HG03469 (cell line): ENCODE measurements around the gene MBD4.

Experiments
- ATAC-seq: cut with Tn5 transposase; IDR thresholded peaks from one replicate; pipeline ENCODE4 v1.9.1; 2021; ENCODE audit warnings: mild to moderate bottlenecking, moderate library complexity, moderate number of reproducible peaks; ENCODE audit not compliant: unreplicated experiment

The MBD4 gene

GRCh38 chr3:129463716-129464115, 24.0 kb upstream of the MBD4 start:
- ATAC-seq = no peak

GRCh38 chr3:129463094-129463493, 23.3 kb upstream of the MBD4 start:
- no peak for ATAC-seq

- ATAC-seq = no peak
Measured at GRCh38 chr3:129462361-129462968, 22.7 kb upstream of the MBD4 start.

GRCh38 chr3:129461461-129462146, 21.9 kb upstream of the MBD4 start:
- no peak for ATAC-seq

- no peak for ATAC-seq
Measured at GRCh38 chr3:129461022-129461421, 21.3 kb upstream of the MBD4 start.

- ATAC-seq = no peak
Measured at GRCh38 chr3:129460572-129460971, 20.8 kb upstream of the MBD4 start.

- ATAC-seq = no peak
Measured at GRCh38 chr3:129460155-129460554, 20.4 kb upstream of the MBD4 start.

GRCh38 chr3:129453732-129454131, 14.0 kb upstream of the MBD4 start:
- ATAC-seq = no peak

GRCh38 chr3:129449279-129450115, 9.7 kb upstream of the MBD4 start:
- ATAC-seq = no peak

GRCh38 chr3:129448186-129448895, 8.6 kb upstream of the MBD4 start:
- ATAC-seq = no peak

GRCh38 chr3:129446926-129447325, 7.2 kb upstream of the MBD4 start:
- no peak for ATAC-seq

GRCh38 chr3:129445471-129445870, 5.7 kb upstream of the MBD4 start:
- ATAC-seq = no peak

GRCh38 chr3:129442947-129443346, 3.2 kb upstream of the MBD4 start:
- no peak for ATAC-seq

GRCh38 chr3:129442486-129442885, 2.7 kb upstream of the MBD4 start:
- no peak for ATAC-seq

- no peak for ATAC-seq
Measured at GRCh38 chr3:129441782-129442181, 2.0 kb upstream of the MBD4 start.

GRCh38 chr3:129441215-129441614, 1.5 kb upstream of the MBD4 start:
- ATAC-seq = no peak

GRCh38 chr3:129440618-129441190, 956 bp upstream of the MBD4 start:
- peak; percentile 20 for ATAC-seq

GRCh38 chr3:129439226-129439816, 427 bp downstream of the MBD4 start:
- ATAC-seq = no peak

GRCh38 chr3:129435367-129435766, 4.4 kb downstream of the MBD4 start:
- ATAC-seq = no peak

- ATAC-seq = no peak
Measured at GRCh38 chr3:129434140-129434539, 5.6 kb downstream of the MBD4 start.

- ATAC-seq = no peak
Measured at GRCh38 chr3:129433565-129433964, 6.2 kb downstream of the MBD4 start.
